Limb (tissue), 2 donors: ENCODE results near the gene BAIAP3.

Source experiments
- DNase-seq, 2 donors: peaks; one replicate each; pipeline ENCODE4 v3.0.0-alpha.2; 2016; ENCODE audit errors: extremely low spot score in 2 of 2

BAIAP3 gene

DNA sequence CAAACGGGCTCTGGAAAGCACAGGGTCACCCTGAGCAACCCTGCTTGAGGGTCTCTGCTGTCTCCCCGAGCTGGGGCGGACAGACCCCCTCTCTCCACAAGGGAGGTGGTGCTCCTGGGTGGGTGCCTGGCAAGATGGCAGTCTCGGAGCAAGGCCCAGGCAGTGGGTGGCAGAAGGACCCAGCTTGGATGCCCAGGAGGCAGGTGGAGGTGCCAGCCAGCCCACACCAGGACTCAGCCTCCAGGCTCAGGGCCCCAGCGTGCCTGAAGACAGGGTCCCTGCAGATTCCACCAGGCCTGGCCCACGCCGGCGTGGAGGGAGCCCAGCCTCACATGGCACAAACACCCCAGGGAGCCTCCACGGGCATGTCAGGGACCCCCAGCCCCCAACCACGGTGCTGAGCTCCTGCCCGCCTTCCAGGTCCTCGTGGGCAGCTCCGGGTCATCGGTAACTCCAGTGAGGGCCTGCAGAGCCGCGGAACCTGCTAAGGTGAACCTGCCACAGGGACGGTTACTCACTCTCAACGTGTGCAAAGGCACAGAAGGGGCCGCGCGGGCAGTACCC, 60.2 kb downstream of the BAIAP3 start:
- DNase-seq, result no peak

DNA sequence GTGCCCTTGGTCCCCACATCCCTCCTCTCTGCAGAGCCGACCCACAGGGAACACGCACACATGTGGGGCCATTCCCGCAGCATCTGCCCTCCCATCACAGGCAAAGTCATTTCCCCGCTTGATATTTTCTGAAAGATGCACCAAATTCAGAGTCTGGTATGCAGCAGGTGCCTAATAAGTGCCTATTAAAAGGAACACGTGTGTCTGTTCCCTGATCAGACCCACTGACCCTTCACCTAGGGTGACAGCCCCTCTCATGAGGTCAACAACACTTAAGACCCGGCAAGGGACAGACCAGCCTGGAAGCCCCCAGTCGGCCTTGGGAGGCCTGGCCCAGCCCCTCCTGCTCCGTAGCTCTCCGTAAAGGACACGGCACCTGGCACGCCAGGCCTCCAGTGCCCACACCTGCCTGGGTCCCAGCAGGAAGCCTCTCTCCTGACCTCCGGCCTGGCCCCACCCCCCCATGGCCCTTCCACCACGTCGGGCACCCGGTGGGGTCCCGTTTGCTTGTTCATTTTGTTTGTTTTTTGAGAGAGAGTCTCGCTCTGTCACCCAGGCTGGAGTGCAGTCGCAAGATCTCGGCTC, 61.0 kb downstream of the BAIAP3 start:
- DNase-seq, result no peak

DNA sequence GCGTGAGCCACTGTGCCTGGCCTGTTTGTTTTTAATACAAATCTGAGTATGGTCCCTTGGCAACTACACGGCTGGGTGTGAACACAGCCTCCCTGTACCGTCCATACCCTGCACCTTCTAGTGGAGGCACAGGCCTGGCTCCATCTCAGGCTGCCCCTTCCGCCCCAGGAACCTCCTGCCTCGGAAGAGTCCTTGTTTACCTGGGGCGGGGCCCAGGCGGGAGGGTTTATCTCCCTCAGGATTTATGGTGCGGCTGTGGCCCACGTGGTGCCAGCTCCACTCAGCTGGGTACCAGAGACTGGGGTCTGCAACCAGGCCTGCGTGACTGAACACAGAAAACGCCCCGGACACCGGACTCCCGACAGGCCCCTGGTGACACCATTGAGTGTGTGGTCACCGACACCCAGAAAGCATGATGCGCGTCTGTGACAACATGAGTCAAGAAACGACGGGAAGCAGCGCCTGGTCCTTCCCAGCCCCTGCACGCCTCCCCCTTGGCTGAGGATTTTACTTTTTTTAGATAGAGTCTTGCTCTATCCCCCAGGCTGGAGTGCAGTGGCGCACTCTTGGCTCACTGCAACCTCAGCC, 62.1 kb downstream of the BAIAP3 start:
- no peak for DNase-seq

DNA sequence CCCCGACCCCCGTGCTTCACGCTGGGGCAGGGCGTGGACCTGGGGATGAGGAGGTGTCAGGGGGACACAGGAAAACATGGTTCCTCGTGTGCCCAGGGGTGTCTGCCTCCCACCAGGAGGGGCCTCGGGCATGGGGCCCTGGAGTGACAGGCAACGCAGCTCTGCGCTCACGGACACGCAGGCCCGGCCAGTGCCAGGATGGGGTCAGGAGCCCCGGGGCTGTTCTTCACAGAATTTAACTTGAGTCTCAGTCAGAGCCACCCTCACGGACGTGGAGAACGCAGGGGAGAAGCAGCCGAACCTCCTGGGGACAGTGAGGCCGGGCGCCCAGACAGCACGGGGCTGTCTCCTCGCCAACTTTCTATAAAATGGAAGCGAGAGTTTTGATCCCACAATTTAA, 64.3 kb downstream of the BAIAP3 start:
- no peak for DNase-seq

DNA sequence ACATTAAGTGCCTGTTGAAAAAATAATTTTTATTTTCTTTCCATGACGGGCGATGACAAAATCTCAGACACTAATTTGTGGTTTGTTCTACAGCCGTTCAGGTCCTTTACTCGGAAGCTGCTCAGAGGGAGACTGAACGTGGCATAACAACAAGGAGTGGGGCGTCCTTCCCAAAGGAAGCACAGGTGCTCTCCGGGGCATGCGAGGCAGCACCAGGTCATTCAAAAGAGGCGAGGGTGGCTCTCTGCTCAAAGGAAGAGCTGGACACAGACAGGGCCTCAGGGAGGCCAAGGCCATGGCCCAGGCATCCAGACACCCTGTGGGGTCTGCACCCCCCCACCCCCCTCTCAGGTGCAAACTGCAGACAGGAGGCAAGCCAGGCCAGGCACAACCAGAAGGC, 64.9 kb downstream of the BAIAP3 start:
- no peak for DNase-seq
